Activated CD8-positive, alpha-beta T cell treated with anti-CD3 and anti-CD28 coated beads for 36 hours (primary cell): ENCODE results near the gene DGKI. TPM values are rescaled to one million over a fixed set of nuclear protein-coding genes. Genes with fewer than 3 reads are reported as not detected.

Experiments
- ATAC-seq: fragments of 200-7000 bp; cut with Tn5 transposase; one replicate; pipeline ENCODE4 v1.10.0; 2021; ENCODE audit warnings: mild to moderate bottlenecking, moderate library complexity
- CTCF ChIA-PET: fragments of 350-600 bp; sonication (Branson Sonifier 250); formaldehyde crosslinking; loops from one replicate; lab custom pipeline; 2021; ENCODE audit warnings: antibody characterized with exemption; lab: Charles Lee
- POLR2A ChIA-PET: fragments of 350-600 bp; sonication (Branson Sonifier 250); formaldehyde crosslinking; loops from one replicate; lab custom pipeline; 2021; ENCODE audit warnings: antibody characterized with exemption; lab: Charles Lee
- DNase-seq: peaks from one replicate; pipeline ENCODE4 v3.0.0-alpha.2; 2020
- H3K27ac Mint-ChIP-seq: one replicate; pipeline ENCODE4 v1.8.0; 2021; ENCODE audit warnings: mild to moderate bottlenecking, mixed read lengths
- H3K27me3 Mint-ChIP-seq: one replicate; pipeline ENCODE4 v1.8.0; 2021; ENCODE audit warnings: mixed read lengths
- H3K36me3 Mint-ChIP-seq: one replicate; pipeline ENCODE4 v1.8.0; 2021; ENCODE audit warnings: low read depth, mixed read lengths
- H3K4me1 Mint-ChIP-seq: one replicate; pipeline ENCODE4 v1.8.0; 2021; ENCODE audit warnings: low read depth, mixed read lengths
- H3K4me3 Mint-ChIP-seq: one replicate; pipeline ENCODE4 v1.8.0; 2021; ENCODE audit warnings: mild to moderate bottlenecking, moderate library complexity, mixed read lengths
- H3K9me3 Mint-ChIP-seq: one replicate; pipeline ENCODE4 v1.8.0; 2021; ENCODE audit warnings: mixed read lengths
- CTCF ChIP-seq: fragments of 200-600 bp; IDR thresholded peaks from one replicate; pipeline ENCODE4 v1.8.0; 2022; ENCODE audit warnings: antibody characterized with exemption, mild to moderate bottlenecking
- intact Hi-C: fragments of 100-400 bp; cut with micrococcal nuclease; formaldehyde crosslinking; loops from one replicate; pipeline ENCODE4 v1.10.0; 2022
- total RNA-seq, 2 experiments: library from RNA; stranded (reverse); gene quantifications; one replicate each; pipeline ENCODE4 v1.2.3, GENCODE V29; 2021

The DGKI gene
- total RNA-seq, 2 experiments from 2014 or later: 0.38 to 0.65 TPM

GRCh38 chr7:137839903-137840779 is 6.6 kb downstream of the DGKI start:
- Mint-ChIP-seq H3K4me1 (no peaks in the 10 kb centered on the region), H3K36me3 (no peaks in the 10 kb centered on the region), H3K27ac (no peak overlapping the region), H3K4me3 (no peak overlapping the region), H3K27me3 (peaks cover 45% of the 10 kb centered on the region), H3K9me3 (no peaks in the 10 kb centered on the region)
- CTCF ChIA-PET: interaction anchor here (0.8 to 1.8 kb wide), 3 partner anchors 10 to 184 kb away, joined by 3 to 5 read pairs (median 5); no protein-coding TSS in a partner anchor
- DNase-seq (no peak), ATAC-seq (no peak)
- intact Hi-C loops: no loop called here
- POLR2A ChIA-PET: no interaction called here
- TF ChIP-seq CTCF: no peak

- Mint-ChIP-seq H3K27ac (no peak overlapping the region), H3K36me3 (no peaks in the 10 kb centered on the region), H3K4me1 (no peaks in the 10 kb centered on the region), H3K27me3 (peaks cover 37% of the 10 kb centered on the region), H3K4me3 (no peak overlapping the region), H3K9me3 (no peaks in the 10 kb centered on the region)
- CTCF ChIA-PET: no interaction called here
- no peak for TF ChIP-seq CTCF
- POLR2A ChIA-PET: no interaction called here
- DNase-seq (no peak), ATAC-seq (no peak)
- intact Hi-C loops: no loop called here
Measured at GRCh38 chr7:137838706-137839315, 8.0 kb downstream of the DGKI start.

GRCh38 chr7:137836541-137836940 is 10.2 kb downstream of the DGKI start:
- no peaks in the 10 kb centered on the region for H3K4me1 Mint-ChIP-seq
- peaks cover 10% of the 10 kb centered on the region for H3K9me3 Mint-ChIP-seq
- ATAC-seq: no peak
- peaks cover 26% of the 10 kb centered on the region for H3K27me3 Mint-ChIP-seq
- no peak overlapping the region for H3K4me3 Mint-ChIP-seq
- intact Hi-C loops: no loop called here
- CTCF ChIA-PET: interaction anchor here (1.1 kb wide), 1 partner anchor 10 kb away, joined by 3 read pairs; the partner anchor contains the start of gene DGKI
- DNase-seq: no peak
- no peak for TF ChIP-seq CTCF
- peaks cover 3% of the 10 kb centered on the region for H3K36me3 Mint-ChIP-seq
- POLR2A ChIA-PET: no interaction called here
- no peak overlapping the region for H3K27ac Mint-ChIP-seq

DNA sequence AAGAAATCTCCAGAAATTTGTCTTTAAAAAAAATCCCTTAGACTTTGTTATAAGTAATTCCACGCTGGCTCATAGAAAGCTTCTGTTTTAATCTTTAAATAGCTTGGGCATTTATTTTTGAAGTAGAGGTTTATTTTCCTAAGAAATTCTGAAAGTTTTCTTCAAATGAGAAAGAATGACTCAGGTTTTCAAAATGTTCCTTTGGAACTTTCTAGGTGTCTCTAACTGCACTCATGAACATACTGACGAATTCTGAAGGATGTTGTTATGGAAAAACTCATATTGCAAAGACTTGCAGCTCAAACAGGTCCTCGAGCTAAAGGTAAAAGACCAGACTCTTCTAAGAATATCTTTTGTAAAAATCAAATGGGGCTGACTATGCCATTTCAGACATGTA is 10.7 kb downstream of the DGKI start:
- ChIA-PET POLR2A (no interaction called here), CTCF (interaction anchor here (1.1 kb wide), 1 partner anchor 11 kb away, joined by 3 read pairs; the partner anchor contains the start of gene DGKI)
- Mint-ChIP-seq H3K36me3 (peaks cover 3% of the 10 kb centered on the region), H3K4me3 (no peak overlapping the region), H3K27ac (no peak overlapping the region), H3K27me3 (peaks cover 25% of the 10 kb centered on the region), H3K9me3 (peaks cover 10% of the 10 kb centered on the region), H3K4me1 (no peaks in the 10 kb centered on the region)
- no peak for TF ChIP-seq CTCF
- intact Hi-C loops: no loop called here
- ATAC-seq: no peak
- DNase-seq: no peak
